COLO829 (cell line): ENCODE data around the gene CAT.
A peak's percentile ranks its signal among the peaks of the same experiment; 100 is the strongest.

Experiments
- DNase-seq: peaks from one replicate; pipeline ENCODE4 v3.0.0; 2012; ENCODE audit warnings: low spot score

Gene CAT

GRCh38 chr11:34425360-34425759 is 13.4 kb upstream of the CAT start:
- DNase-seq = no peak

- DNase-seq = no peak
These were observed 12.9 kb upstream of the CAT start for GRCh38 chr11:34425867-34426266.

GRCh38 chr11:34426766-34427185 is 12.0 kb upstream of the CAT start:
- no peak for DNase-seq

GRCh38 chr11:34427186-34427805 is 11.4 kb upstream of the CAT start:
- peak; percentile 51 for DNase-seq

GRCh38 chr11:34431979-34432378 is 6.8 kb upstream of the CAT start:
- no peak for DNase-seq

- DNase-seq = no peak
These were observed 5.9 kb upstream of the CAT start for GRCh38 chr11:34432822-34433221.

- DNase-seq = no peak
These were observed 4.8 kb upstream of the CAT start for GRCh38 chr11:34433899-34434298.

- DNase-seq = no peak
These were observed 1.3 kb upstream of the CAT start for GRCh38 chr11:34437224-34438125.

- DNase-seq = no peak
These were observed 970 bp downstream of the CAT start for GRCh38 chr11:34439610-34440198.

- DNase-seq = no peak
These were observed 3.1 kb downstream of the CAT start for GRCh38 chr11:34441814-34442213.

GRCh38 chr11:34443136-34443535 is 4.4 kb downstream of the CAT start:
- no peak for DNase-seq

GRCh38 chr11:34444428-34444827 is 5.7 kb downstream of the CAT start:
- DNase-seq = peak; percentile 24

GRCh38 chr11:34445956-34446355 is 7.2 kb downstream of the CAT start:
- DNase-seq = no peak

- DNase-seq = no peak
These were observed 7.7 kb downstream of the CAT start for GRCh38 chr11:34446386-34446785.

- DNase-seq = no peak
These were observed 8.3 kb downstream of the CAT start for GRCh38 chr11:34447044-34447443.

GRCh38 chr11:34448223-34448994 is 9.7 kb downstream of the CAT start:
- DNase-seq = no peak

- peak; percentile 75 for DNase-seq
These were observed 10.3 kb downstream of the CAT start for GRCh38 chr11:34449013-34449412.

GRCh38 chr11:34451053-34451452 is 12.3 kb downstream of the CAT start:
- DNase-seq = no peak

- DNase-seq = no peak
These were observed 15.7 kb downstream of the CAT start for GRCh38 chr11:34454308-34455032.

- DNase-seq = no peak
These were observed 18.9 kb downstream of the CAT start for GRCh38 chr11:34457607-34458006.

GRCh38 chr11:34458525-34458924 is 19.8 kb downstream of the CAT start:
- no peak for DNase-seq
